Measurements from ENCODE around the gene PPIP5K1.

Gene PPIP5K1

GRCh38 chr15:43499635-43500034, 90.4 kb downstream of the PPIP5K1 start:
- Mint-ChIP-seq H3K9me3 (no peaks in the 10 kb centered on the region), H3K27ac (no peak overlapping the region), H3K4me3 (no peak overlapping the region), H3K27me3 (no peaks in the 10 kb centered on the region), H3K36me3 (ENCODE audit: low read depth) (no peaks in the 10 kb centered on the region), H3K4me1 (ENCODE audit: low read depth) (no peaks in the 10 kb centered on the region)
- intact Hi-C loops (cut with micrococcal nuclease), result no loop called here

- intact Hi-C loops (cut with micrococcal nuclease), result no loop called here
- Mint-ChIP-seq H3K27me3 (no peaks in the 10 kb centered on the region), H3K36me3 (ENCODE audit: low read depth) (no peaks in the 10 kb centered on the region), H3K4me3 (no peak overlapping the region), H3K9me3 (no peaks in the 10 kb centered on the region), H3K4me1 (ENCODE audit: low read depth) (no peaks in the 10 kb centered on the region), H3K27ac (no peak overlapping the region)
Observed at GRCh38 chr15:43498990-43499389, 91.0 kb downstream of the PPIP5K1 start.

GRCh38 chr15:43493703-43494472, 96.1 kb downstream of the PPIP5K1 start:
- Mint-ChIP-seq H3K9me3 (no peaks in the 10 kb centered on the region), H3K36me3 (ENCODE audit: low read depth) (peaks cover 14% of the 10 kb centered on the region), H3K27ac (peak overlapping the region; percentile 86), H3K27me3 (no peaks in the 10 kb centered on the region), H3K4me3 (peak overlapping the region; percentile 93), H3K4me1 (ENCODE audit: low read depth) (peaks cover 9% of the 10 kb centered on the region)
- intact Hi-C loops (cut with micrococcal nuclease), result loop anchor here (1.0 kb wide), 1 partner anchor 16 kb away; no protein-coding TSS in a partner anchor

- peak within 1 kb of the TSS; percentile 86 for H3K27ac Mint-ChIP-seq
- H3K4me3 Mint-ChIP-seq, result peak within 1 kb of the TSS; percentile 93
Observed at GRCh38 chr15:43492673-43493601, 97.1 kb downstream of the PPIP5K1 start, which contains the start of gene TP53BP1. TP53BP1 (minus strand) TSS chr15:43493156; CDS start chr15:43493043, 113 bp downstream.

GRCh38 chr15:43492266-43492665, 97.7 kb downstream of the PPIP5K1 start:
- H3K9me3 Mint-ChIP-seq, result no peaks in the 10 kb centered on the region
- intact Hi-C loops (cut with micrococcal nuclease), result no loop called here
- H3K36me3 Mint-ChIP-seq (ENCODE audit: low read depth), result peaks cover 28% of the 10 kb centered on the region
- H3K4me1 Mint-ChIP-seq (ENCODE audit: low read depth), result peaks cover 9% of the 10 kb centered on the region
- peak overlapping the region; percentile 93 for H3K4me3 Mint-ChIP-seq
- H3K27me3 Mint-ChIP-seq, result no peaks in the 10 kb centered on the region
- peak overlapping the region; percentile 86 for H3K27ac Mint-ChIP-seq

More at GRCh38 chr15:43492673-43493601, 97.1 kb downstream of the PPIP5K1 start, which contains the start of gene TP53BP1:
- Mint-ChIP-seq H3K9me3 (no peaks in the 10 kb centered on the region), H3K27me3 (no peaks in the 10 kb centered on the region), H3K36me3 (ENCODE audit: low read depth) (peaks cover 22% of the 10 kb centered on the region), H3K4me1 (ENCODE audit: low read depth) (peaks cover 9% of the 10 kb centered on the region)
- intact Hi-C loops (cut with micrococcal nuclease), result loop anchor here (1.0 kb wide), 1 partner anchor 17 kb away; no protein-coding TSS in a partner anchor

- Mint-ChIP-seq H3K4me3 (no peak overlapping the region), H3K9me3 (no peaks in the 10 kb centered on the region), H3K27ac (no peak overlapping the region), H3K36me3 (ENCODE audit: low read depth) (peaks cover 28% of the 10 kb centered on the region), H3K27me3 (no peaks in the 10 kb centered on the region), H3K4me1 (ENCODE audit: low read depth) (peaks cover 14% of the 10 kb centered on the region)
- intact Hi-C loops (cut with micrococcal nuclease), result loop anchor here (5.0 kb wide), 1 partner anchor 33 kb away; no protein-coding TSS in a partner anchor
Observed at GRCh38 chr15:43489191-43489590, 100.8 kb downstream of the PPIP5K1 start.

- Mint-ChIP-seq H3K9me3 (no peaks in the 10 kb centered on the region), H3K36me3 (ENCODE audit: low read depth) (peaks cover 28% of the 10 kb centered on the region), H3K27ac (no peak overlapping the region), H3K4me3 (no peak overlapping the region), H3K27me3 (no peaks in the 10 kb centered on the region), H3K4me1 (ENCODE audit: low read depth) (peaks cover 18% of the 10 kb centered on the region)
- intact Hi-C loops (cut with micrococcal nuclease), result loop anchor here (5.0 kb wide), 1 partner anchor 34 kb away; no protein-coding TSS in a partner anchor
Observed at GRCh38 chr15:43488790-43489189, 101.2 kb downstream of the PPIP5K1 start.

GRCh38 chr15:43487271-43487895, 102.6 kb downstream of the PPIP5K1 start:
- no peak overlapping the region for H3K27ac Mint-ChIP-seq
- peaks cover 20% of the 10 kb centered on the region for H3K4me1 Mint-ChIP-seq (ENCODE audit: low read depth)
- no peak overlapping the region for H3K4me3 Mint-ChIP-seq
- H3K36me3 Mint-ChIP-seq (ENCODE audit: low read depth), result peaks cover 25% of the 10 kb centered on the region
- H3K27me3 Mint-ChIP-seq, result no peaks in the 10 kb centered on the region
- intact Hi-C loops (cut with micrococcal nuclease), result loop anchor here (5.0 kb wide), 1 partner anchor 35 kb away; no protein-coding TSS in a partner anchor
- no peaks in the 10 kb centered on the region for H3K9me3 Mint-ChIP-seq

GRCh38 chr15:43484455-43484854, 105.6 kb downstream of the PPIP5K1 start:
- peaks cover 26% of the 10 kb centered on the region for H3K36me3 Mint-ChIP-seq (ENCODE audit: low read depth)
- H3K4me3 Mint-ChIP-seq, result no peak overlapping the region
- no peaks in the 10 kb centered on the region for H3K27me3 Mint-ChIP-seq
- no peak overlapping the region for H3K27ac Mint-ChIP-seq
- peaks cover 10% of the 10 kb centered on the region for H3K4me1 Mint-ChIP-seq (ENCODE audit: low read depth)
- intact Hi-C loops (cut with micrococcal nuclease), result no loop called here
- no peaks in the 10 kb centered on the region for H3K9me3 Mint-ChIP-seq
